Astrocyte of the cerebellum (primary cell): ENCODE measurements around the gene APOC4.
"Not testable (repeated sequence)": the region's sequence is repeated elsewhere in the genome, so short reads cannot be mapped to it uniquely, and the experiment has no call there.

ENCODE experiments used
- DNase-seq: peaks from one replicate; pipeline ENCODE4 v3.0.0-alpha.2; 2011; ENCODE audit warnings: low read depth
- H3K4me3 ChIP-seq: 2 replicates; pipeline ENCODE4 v1.5.1; 2011; ENCODE audit warnings: mild to moderate bottlenecking, low read depth, low read length, moderate library complexity
- in situ Hi-C: cut with HindIII; loops from 2 replicates; pipeline ENCODE4 v1.10.0; 2017; ENCODE audit warnings: low sequenced_read_pairs
- TF ChIP-seq, protein P1 (sequence below): IDR thresholded peaks from 2 replicates; pipeline ENCODE4 v1.5.1; 2012; ENCODE audit warnings: low read length, low read depth, moderate library complexity, mild to moderate bottlenecking; ENCODE audit errors: missing control alignments

Gene APOC4

DNA sequence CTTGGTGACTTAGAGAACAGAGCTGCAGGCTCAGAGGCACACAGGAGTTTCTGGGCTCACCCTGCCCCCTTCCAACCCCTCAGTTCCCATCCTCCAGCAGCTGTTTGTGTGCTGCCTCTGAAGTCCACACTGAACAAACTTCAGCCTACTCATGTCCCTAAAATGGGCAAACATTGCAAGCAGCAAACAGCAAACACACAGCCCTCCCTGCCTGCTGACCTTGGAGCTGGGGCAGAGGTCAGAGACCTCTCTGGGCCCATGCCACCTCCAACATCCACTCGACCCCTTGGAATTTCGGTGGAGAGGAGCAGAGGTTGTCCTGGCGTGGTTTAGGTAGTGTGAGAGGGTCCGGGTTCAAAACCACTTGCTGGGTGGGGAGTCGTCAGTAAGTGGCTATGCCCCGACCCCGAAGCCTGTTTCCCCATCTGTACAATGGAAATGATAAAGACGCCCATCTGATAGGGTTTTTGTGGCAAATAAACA is 17.8 kb upstream of the APOC4 start:
- DNase-seq = no peak
- TF ChIP-seq, protein P1, sequence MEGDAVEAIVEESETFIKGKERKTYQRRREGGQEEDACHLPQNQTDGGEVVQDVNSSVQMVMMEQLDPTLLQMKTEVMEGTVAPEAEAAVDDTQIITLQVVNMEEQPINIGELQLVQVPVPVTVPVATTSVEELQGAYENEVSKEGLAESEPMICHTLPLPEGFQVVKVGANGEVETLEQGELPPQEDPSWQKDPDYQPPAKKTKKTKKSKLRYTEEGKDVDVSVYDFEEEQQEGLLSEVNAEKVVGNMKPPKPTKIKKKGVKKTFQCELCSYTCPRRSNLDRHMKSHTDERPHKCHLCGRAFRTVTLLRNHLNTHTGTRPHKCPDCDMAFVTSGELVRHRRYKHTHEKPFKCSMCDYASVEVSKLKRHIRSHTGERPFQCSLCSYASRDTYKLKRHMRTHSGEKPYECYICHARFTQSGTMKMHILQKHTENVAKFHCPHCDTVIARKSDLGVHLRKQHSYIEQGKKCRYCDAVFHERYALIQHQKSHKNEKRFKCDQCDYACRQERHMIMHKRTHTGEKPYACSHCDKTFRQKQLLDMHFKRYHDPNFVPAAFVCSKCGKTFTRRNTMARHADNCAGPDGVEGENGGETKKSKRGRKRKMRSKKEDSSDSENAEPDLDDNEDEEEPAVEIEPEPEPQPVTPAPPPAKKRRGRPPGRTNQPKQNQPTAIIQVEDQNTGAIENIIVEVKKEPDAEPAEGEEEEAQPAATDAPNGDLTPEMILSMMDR = no peak
- in situ Hi-C loops = no loop called here
- no peak overlapping the region for H3K4me3 ChIP-seq

DNA sequence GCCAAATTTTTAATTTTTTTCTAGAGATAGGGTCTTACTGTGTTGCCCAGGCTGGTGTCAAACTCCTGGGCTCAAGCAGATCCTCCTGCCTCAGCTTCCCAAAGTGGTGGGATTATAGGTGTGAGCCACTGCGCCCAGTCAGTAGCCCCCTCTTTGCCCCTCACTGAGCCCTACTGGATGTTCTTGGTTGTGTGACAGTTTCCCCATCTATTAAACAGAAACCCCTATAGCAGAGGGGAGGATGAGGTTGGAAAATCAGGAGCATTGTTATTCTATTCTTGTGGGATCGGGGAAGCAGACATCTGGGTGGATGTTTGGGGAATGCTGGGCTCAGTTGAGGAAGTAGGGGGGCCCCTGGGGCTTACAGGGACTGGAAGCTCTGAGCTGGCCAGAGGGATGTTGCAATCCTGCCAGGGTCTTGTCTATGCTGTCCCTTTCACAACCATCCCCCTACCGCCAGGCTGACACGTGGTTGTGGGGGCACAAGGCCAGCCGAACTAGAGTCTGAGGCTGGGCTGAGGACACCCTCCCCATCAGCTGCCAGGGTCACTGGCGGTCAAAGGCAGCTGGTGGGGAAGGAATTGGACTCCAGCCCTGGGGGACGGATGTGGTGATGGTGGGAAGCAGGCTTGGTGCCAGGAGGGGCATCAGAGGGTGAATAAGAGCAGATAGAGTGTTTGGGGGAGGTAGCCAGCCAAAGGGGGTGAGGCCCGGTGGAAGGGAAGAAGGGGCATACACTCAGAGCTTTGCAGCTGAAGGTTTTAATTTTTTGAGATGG is 16.7 kb upstream of the APOC4 start:
- in situ Hi-C loops = no loop called here
- H3K4me3 ChIP-seq = no peak overlapping the region
- TF ChIP-seq, protein P1 = no peak
- no peak for DNase-seq

GRCh38 chr19:44926245-44927077 is 15.6 kb upstream of the APOC4 start:
- H3K4me3 ChIP-seq, DNase-seq, in situ Hi-C loops: not testable (repeated sequence)

GRCh38 chr19:44927746-44928145 is 14.3 kb upstream of the APOC4 start:
- in situ Hi-C loops = no loop called here
- no peak overlapping the region for H3K4me3 ChIP-seq
- TF ChIP-seq, protein P1 = no peak
- DNase-seq = peak; percentile 57

DNA sequence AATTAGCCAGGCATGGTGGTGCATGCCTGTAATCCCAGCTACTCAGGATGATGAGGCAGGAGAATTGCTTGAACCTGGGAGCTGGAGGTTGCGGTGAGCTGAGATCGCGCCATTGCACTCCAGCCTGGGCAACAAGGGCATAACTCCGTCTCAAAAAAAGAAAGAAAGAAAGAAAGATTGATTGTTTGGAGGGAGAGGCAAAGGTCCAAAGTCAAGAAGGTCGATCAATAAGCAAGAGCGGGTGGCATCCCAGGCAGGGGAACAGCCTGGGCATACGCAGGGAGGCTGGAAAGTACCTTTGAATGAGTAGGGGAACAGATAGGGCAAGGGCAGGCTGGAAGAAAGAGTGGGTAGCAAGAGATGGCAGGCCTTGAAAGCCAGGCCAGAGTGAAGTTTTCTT is 11.9 kb upstream of the APOC4 start:
- H3K4me3 ChIP-seq = no peak overlapping the region
- in situ Hi-C loops = no loop called here
- TF ChIP-seq, protein P1 = no peak
- DNase-seq = no peak

DNA sequence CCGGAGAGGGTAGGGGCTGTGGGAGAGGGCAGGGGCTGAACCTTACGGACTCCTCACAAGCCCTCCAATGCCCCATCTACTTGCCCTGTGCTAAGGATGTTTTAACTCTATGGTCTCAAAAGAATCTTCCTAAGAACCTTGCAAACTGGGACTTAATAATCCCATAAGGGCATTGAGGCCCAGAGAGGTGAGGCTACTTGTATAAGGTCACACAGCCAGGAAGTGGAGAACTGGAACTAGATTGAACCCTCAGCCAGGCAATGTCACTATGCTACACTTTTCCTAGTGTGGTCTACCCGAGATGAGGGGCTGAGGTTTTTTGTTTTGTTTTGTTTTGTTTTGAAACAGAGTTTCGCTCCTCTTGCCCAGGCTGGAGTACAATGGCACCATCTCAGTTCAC is 10.5 kb upstream of the APOC4 start:
- TF ChIP-seq, protein P1 = no peak
- DNase-seq = no peak
- in situ Hi-C loops = no loop called here
- H3K4me3 ChIP-seq = no peak overlapping the region

DNA sequence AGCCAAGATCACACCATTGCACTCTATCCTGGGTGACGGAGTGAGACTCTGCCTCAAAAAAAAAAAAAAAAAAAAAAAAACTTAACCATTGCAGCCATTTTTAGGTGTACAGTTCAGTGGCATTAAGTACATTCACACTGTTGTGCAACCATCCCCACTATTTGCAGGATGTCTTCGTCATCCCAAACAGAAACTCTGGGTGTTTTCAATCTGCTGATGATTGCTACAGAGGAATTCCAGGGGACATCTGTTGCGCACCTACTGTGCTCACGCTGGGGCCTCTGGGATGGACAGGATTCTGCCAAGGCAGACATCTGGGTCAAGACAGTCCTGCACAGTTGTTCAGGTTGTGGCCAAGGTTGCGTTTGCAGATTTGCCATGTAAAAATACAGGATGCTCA is 2.4 kb upstream of the APOC4 start:
- TF ChIP-seq, protein P1 = no peak
- DNase-seq = no peak
- no peak overlapping the region for H3K4me3 ChIP-seq
- in situ Hi-C loops = no loop called here
